GM12873 (cell line): ENCODE data around the gene EHF.

ENCODE experiments used
- CTCF ChIP-seq: IDR thresholded peaks from 2 replicates; pipeline ENCODE4 v1.5.1; 2012; ENCODE audit warnings: low read depth, mild to moderate bottlenecking, moderate library complexity, low read length, control low read depth; ENCODE audit not compliant: insufficient read depth; ENCODE audit errors: missing control alignments

Gene EHF

DNA sequence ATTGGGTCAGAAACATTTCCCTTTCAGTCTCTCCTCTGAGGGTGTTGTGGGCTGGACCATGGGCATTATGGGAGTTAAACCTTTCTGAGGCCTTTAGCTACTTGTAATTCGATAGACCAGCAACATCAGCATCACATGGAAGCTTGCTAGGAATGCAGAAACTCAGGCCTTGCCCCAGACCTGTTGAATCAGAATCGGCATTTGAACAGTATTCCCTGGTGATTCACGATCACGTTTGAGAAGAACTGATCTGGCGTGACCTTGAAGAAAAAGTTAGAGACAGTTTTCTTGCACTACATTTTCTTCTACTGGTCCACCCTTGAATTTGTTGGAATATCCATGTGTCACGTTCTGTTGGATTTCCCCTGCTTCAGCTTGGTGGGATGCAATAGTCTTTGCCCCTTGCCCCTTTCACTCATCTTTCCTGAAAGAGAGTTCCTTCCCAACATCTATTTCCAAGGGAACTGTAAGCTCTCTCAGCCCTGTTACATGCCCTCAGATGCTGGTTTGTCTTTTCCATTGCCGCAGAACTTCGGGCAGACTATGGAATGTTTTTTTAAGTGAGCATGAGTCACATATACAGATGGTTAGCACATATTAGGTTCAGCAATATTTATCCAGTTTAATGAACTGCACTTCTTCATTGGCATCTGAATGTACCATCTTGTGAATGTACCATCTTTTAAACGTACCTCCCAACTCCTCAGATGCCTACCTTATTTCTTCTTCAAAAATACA is 23.9 kb downstream of the EHF start:
- no peak for TF ChIP-seq CTCF

DNA sequence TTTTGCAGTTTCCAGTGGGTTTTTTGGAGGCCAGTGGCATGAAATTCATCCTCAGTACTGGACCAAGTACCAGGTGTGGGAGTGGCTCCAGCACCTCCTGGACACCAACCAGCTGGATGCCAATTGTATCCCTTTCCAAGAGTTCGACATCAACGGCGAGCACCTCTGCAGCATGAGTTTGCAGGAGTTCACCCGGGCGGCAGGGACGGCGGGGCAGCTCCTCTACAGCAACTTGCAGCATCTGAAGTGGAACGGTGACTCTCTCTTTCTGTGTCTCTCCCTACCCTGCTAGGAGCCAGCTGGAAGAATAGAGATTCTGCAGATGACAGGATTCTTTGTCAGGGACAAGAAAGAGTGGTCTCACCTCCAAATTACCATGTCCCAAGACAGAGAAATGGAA is 25.5 kb downstream of the EHF start:
- no peak for TF ChIP-seq CTCF

GRCh38 chr11:34647131-34647530 is 26.2 kb downstream of the EHF start:
- no peak for TF ChIP-seq CTCF

DNA sequence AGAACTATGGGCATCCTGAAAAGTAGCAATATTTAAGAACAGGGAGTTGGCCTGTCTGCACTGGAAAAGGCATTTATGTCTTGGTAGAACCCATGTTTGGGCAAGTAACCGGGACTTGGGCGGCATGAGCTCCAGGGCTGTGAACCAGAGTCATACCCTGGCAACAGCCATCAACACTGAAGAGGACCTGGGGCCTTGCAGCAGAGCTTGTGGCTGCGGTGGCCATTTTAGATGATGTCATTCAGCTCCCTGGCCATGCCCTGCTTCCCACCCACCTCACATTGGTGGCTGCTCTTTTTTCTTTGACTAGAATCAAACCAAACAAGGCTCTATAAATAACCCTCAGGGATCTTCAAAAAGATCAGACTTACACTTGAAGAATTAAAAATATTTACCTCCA is 26.6 kb downstream of the EHF start:
- no peak for TF ChIP-seq CTCF

DNA sequence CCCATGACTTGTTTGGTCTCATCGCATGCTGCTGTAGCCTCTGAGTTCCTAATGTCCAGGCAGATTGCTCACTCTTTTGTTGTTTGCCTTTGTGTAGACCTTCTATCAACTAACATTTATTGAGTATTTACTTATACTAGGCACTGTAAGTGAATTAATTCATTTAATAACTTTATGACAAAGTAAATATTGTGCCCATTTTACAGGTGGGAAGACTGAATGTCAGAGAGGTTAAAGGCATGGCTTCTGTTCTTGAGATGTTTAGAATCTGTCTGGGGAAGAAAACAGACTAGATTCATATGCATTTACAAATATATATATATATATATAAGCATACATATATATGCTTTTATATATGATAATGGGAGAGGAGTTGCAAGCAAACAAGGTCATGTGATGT is 27.1 kb downstream of the EHF start:
- TF ChIP-seq CTCF: no peak

GRCh38 chr11:34649597-34649996 is 28.7 kb downstream of the EHF start:
- TF ChIP-seq CTCF: no peak

DNA sequence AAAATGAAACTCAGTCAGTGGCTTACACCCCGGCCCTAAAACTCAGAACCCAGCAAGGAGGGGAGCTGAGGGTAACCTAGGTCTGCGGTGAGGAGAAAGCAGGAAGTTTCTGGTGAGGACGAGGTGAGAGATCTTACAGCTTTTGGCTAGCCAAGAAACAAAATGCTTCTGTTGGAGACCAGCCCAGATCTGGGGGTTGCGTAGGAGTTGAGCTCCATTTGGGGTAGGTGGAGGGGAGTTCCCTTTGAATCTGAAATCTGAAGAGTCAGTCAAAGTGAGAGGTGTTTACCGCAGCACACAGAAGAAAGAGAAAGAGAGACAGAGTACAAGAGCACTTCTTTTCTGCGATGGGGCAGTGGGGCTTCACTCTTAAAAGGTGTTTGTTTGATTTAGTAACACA is 29.6 kb downstream of the EHF start:
- TF ChIP-seq CTCF: no peak
